Caki2 (cell line): ENCODE measurements around the gene CYTH1. TPM values are rescaled to one million over a fixed set of nuclear protein-coding genes. Genes with fewer than 3 reads are reported as not detected.

ENCODE experiments used
- DNase-seq: peaks from one replicate; pipeline ENCODE4 v3.0.0-alpha.2; 2015; ENCODE audit warnings: low read depth
- in situ Hi-C: cut with HindIII; loops from 2 replicates; pipeline ENCODE4 v1.10.0; 2016; ENCODE audit warnings: low sequenced_read_pairs, low pct_unique_long_range_greater_than_20kb, mixed read lengths
- total RNA-seq: library from RNA; depleted of rRNA; stranded (reverse); fragments of >200 nt; shearing (Covaris generic); gene quantifications from 2 replicates; pipeline ENCODE4 v1.2.3, GENCODE V29; 2014; ENCODE audit warnings: low replicate concordance

CYTH1 gene
- total RNA-seq, 1 experiment from 2014 or later = 52.6 TPM

- no peak for DNase-seq
These were observed 94.1 kb downstream of the CYTH1 start for GRCh38 chr17:78687944-78688343.

DNA sequence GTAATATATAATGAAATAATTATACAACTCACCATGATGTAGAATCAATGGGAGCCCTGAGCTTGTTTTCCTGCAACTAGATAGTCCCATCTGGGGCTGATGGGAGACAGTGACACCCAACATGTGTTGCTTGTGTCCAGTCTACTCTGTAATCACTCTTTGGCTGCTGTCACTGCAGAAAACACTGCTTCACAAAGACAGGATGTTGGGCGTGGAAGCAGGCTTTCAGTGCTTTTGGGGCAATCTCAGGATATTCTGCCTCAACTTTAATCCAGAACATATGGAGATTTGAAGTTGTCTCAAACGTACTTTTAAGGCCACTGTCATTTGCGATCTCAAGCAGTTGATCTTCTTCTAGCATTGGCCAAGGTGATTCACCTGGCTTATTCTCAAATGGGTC, 94.9 kb downstream of the CYTH1 start:
- in situ Hi-C loops = no loop called here
- no peak for DNase-seq

More at GRCh38 chr17:78687944-78688343, 94.1 kb downstream of the CYTH1 start:
- in situ Hi-C loops = no loop called here

DNA sequence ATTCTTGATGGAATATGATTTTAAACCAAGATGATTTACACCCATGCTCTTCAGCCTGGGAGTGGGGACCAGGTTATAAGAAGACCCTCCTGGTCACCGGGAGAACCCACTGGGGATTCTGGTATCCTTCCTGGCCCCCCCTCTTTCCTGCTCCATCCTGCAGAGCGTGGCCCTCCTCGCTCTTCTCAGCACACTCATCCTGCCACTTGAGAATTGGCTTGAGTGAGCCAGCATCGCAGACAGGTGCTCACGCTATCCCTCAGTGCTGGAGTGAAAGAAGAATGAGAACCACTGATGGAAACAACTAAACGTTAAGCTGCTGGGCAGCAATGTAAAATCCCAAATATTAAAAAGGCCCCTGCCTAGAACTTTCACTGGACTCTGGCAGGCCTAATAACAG, 98.0 kb downstream of the CYTH1 start:
- in situ Hi-C loops = no loop called here
- DNase-seq = no peak

- no peak for DNase-seq
- in situ Hi-C loops = no loop called here
These were observed 98.6 kb downstream of the CYTH1 start for GRCh38 chr17:78683408-78683961.

GRCh38 chr17:78682363-78682762, 99.7 kb downstream of the CYTH1 start:
- in situ Hi-C loops = no loop called here
- DNase-seq = no peak

GRCh38 chr17:78680436-78680835, 101.6 kb downstream of the CYTH1 start:
- in situ Hi-C loops = no loop called here
- DNase-seq = no peak

DNA sequence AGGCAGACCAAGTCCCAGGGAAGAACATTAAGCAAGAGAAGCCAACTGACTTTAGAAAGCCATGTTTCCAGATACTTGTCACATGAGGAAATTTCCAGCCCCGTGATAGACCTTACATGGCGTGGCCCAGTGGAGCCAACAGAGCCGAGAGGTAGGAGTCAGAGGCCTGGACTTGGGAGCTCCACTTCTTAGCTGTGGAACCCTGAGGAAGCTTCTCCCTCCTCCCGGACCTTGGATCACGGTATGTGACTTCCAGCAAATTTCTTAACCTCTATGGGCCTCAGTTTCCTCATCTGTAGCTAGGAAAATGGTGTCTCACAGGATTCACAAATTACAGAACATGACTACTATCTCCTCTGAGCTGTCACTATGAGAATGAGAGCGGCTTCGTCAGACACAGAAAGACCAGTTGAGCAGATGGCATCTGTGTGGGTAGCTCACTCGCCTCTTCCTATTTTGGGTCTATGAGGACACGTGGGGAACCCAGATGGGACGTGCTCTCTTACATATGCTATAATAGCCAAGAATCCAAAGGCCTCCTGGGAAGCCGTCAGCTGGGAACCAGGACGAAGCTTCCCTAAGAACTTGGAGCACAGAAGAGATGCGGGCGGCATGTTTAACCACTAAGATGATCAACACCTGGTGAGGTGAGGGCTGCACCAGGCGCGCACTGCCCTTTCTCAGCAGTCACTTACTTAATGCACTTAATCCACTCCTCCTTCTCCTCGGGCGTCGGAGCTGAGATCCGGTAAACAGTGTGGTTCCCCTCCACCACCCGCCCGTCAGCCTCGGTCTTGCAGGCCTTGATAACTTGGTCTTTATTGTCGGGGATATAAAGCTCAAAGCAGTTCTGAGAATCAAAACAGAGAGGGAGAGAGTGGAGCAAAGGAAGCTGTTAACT, 102.3 kb downstream of the CYTH1 start:
- no peak for DNase-seq
- in situ Hi-C loops = no loop called here

DNA sequence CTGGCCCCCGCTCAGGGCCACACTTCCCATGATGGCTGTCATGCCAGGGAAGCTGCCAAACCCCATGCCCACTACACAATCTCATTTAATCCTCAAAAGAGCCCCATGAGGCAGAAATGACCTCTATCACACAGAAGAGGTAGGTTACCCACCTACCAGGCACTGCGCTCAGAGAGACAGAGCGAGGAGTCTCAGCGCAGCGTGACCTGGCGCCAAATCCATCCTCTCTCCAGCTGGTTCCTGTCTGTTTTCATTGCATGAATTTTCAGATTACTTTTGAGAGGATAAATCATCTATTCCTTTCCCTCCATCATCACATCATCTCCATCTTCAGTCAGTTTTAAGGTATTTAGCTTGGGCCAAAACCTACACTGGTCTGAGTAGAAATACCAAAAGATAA, 103.4 kb downstream of the CYTH1 start:
- DNase-seq = no peak

GRCh38 chr17:78678222-78678557, 103.9 kb downstream of the CYTH1 start:
- DNase-seq = no peak
- in situ Hi-C loops = no loop called here

More for the DNA sequence above, 103.4 kb downstream of the CYTH1 start:
- in situ Hi-C loops = no loop called here

- in situ Hi-C loops = no loop called here
These were observed 104.5 kb downstream of the CYTH1 start for GRCh38 chr17:78677303-78678221.

DNA sequence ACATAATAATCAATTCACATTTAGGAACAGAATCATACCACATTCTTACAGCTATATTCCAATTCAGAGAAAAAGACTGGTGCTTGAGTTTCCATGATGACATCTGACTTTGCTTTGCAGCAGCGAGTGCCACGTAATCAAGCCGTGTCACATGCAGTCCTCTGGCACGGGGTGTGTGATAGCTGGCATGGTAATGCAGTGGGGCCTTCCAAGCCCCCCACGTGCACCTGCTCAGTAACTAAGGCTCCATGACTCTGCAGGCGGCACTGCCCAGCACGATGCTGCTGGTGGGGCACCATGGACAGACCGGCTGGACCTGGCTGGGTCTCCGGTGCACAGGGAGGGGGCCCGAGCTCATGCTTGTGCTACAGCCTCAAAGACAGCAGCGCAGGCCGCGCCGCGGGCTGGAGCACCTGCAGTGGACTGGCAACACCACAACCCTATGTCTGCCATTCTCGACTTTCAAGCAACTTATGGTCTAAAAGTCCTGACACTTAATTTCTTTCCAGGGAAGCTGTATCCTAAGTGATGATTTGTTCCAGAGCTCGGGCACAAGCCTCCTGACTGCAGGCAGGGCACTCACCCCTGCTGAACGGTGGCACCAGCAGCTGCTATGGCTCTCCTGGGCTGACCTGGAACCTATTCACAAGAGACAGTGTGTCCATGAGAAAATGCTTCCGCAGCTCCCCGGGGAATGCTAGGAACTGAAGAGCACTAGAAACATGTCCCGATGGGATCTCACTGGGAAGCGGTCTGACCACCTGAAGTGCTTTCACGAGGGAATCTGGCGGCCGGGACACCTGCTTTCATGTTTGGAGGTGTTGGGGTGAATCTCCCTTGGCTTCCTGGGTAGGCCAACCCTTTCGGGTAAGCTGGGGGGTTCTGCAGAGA, 105.4 kb downstream of the CYTH1 start:
- in situ Hi-C loops = no loop called here
- DNase-seq = no peak

More at GRCh38 chr17:78677303-78678221, 104.5 kb downstream of the CYTH1 start:
- peak; percentile 32 for DNase-seq

- DNase-seq = no peak
- in situ Hi-C loops = no loop called here
These were observed 106.2 kb downstream of the CYTH1 start for GRCh38 chr17:78675836-78676235.

GRCh38 chr17:78675316-78675616, 106.8 kb downstream of the CYTH1 start:
- in situ Hi-C loops = no loop called here
- no peak for DNase-seq

DNA sequence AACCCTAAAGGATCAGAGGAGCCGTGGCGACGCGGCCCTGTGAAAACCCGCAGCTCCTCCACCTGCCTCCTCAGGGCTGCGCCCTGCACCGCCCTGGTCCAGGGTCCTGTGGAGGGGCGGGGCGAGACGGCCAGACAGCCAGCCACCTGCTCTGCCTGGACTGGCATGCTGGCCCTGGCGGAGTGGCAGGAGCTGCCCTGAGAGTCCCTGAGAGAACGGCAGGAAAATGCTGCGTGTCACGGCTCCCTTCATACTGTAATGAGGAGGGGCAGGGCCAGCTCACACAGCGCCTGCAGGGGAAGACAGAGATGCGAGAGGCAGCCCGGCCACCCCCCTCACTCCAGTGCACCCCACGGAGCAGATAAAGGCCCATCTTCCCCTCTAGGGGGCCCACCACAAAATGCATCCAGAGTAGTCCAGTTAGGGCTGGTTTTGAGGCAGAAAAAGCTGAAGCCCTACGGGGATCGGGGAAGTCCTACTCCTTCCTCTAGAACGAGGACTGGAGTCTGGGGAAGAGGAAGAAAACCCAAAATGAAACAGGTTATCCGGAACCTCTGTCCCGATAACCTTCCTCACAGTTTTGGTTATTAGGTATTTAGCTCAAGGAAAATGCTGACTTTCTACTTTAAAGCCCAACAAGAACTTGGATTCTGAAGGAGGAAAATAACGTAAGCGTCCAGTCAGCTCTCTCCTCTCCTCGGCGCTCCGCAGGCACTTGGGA, 107.3 kb downstream of the CYTH1 start:
- no peak for DNase-seq
- in situ Hi-C loops = no loop called here

- DNase-seq = no peak
- in situ Hi-C loops = no loop called here
These were observed 107.9 kb downstream of the CYTH1 start for GRCh38 chr17:78674156-78674555.

GRCh38 chr17:78673395-78673794, 108.7 kb downstream of the CYTH1 start:
- in situ Hi-C loops = no loop called here
- DNase-seq = no peak

DNA sequence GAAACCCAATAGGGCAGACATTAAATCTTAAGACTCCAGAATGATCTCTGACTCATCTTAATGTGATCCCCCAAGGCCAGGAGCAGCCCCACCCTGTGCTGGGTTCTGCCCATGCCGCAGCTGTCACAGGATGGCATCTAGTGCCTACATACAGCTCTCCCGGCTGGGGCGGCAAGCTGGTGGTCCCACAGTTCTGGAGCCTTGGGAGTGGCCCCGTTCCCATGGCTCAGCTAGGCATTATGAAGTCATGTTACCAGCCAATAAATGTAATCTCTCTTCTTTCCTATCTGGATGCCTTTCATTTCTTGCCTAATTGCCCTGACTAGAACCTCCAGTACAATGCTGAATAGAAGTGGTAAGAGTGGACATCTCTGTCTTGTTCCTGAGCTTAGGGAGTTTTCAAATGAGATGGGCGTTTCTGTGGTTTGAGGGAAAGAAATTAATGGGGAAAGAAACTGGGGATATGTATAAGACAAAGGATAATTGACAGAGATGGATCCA, 109.2 kb downstream of the CYTH1 start:
- in situ Hi-C loops = no loop called here
- DNase-seq = peak; percentile 26
